HG03108 (cell line): Measurements from ENCODE around the gene VWA7.

Experiments
- ATAC-seq: cut with Tn5 transposase; IDR thresholded peaks from one replicate; pipeline ENCODE4 v1.9.1; 2021; ENCODE audit warnings: moderate library complexity; ENCODE audit not compliant: unreplicated experiment

Gene VWA7

DNA sequence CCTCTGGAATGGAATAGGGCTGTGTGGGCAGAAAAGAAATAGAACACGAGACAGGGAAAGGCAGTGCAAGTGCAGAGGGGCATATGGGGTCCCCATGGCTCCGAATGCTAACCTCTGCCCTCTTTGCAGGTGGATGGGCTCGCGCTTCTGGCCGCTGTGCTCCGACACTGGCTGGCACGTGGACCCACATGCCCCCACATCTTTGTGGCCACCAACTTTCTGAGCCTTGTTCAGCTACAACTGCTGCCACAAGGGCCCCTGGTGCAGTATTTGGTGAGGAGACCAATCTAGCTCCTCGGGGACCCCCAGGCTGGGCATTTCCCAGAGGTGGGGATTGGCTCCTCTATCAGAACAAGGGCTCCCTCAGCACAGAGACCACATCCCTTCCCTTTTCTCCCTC lies 15.8 kb downstream of the VWA7 start:
- ATAC-seq = no peak

DNA sequence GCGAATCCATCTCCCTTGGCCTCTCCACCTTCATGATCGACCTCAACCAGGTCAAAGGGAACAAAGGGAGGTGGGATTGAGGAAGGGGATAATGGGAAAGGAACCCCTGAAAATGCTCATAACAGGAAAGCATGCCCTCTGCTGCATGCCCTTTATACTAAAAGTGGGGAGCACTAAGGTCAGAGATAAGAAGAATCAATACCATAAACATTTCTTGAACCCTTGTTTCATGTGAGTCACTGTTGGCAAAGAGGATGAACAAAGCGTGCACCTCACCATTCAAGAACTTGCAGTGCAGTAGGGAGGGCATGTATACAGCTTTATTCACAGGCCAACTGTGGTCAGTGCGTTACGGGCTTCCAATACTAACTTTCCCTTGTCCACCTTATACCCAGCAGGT lies 16.3 kb downstream of the VWA7 start:
- no peak for ATAC-seq

DNA sequence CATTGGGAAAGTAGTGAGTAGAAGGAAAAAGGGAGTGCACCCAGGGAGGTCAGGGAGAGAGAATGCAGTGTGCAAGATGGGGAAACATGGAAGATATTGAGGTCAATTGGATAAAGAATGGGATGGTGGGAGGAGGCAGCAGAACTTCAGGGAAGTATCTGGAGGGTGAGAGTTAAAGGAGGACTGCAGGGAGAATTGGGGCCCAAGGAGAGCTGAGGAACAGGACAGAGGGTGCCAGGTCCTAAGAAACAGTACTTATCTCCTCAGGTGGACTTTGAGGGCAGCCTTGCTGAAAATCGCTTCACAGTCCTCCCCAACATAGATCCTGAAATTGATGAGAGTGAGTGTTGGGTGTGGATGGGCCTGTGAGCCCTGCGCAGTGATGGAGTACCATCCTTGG lies 18.8 kb downstream of the VWA7 start:
- no peak for ATAC-seq

DNA sequence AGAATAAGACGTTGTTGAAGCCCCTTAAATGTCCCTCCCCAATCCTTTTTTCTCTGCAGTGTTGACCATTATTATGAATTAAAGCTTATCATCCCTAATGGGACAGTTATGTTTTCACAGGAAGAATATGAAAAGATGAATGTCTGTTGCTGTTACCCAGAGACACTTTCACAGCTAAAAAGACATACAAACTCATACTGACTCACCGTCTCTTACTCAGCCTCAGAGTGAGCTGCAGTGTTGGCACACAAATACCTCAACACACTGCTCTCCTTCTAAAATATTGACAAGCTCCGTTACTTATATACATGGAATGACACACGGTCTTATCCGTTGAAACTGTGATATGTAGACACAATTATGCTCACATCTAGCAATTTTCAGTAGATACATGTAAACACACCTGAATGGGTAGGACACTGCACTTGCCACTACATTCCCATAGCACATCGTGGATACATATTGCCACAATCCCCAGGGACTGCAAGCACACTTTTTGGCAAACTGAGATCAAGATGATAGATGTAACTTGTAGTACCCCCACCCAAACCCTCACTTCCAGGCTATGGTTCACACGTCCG lies 24.3 kb downstream of the VWA7 start:
- no peak for ATAC-seq

DNA sequence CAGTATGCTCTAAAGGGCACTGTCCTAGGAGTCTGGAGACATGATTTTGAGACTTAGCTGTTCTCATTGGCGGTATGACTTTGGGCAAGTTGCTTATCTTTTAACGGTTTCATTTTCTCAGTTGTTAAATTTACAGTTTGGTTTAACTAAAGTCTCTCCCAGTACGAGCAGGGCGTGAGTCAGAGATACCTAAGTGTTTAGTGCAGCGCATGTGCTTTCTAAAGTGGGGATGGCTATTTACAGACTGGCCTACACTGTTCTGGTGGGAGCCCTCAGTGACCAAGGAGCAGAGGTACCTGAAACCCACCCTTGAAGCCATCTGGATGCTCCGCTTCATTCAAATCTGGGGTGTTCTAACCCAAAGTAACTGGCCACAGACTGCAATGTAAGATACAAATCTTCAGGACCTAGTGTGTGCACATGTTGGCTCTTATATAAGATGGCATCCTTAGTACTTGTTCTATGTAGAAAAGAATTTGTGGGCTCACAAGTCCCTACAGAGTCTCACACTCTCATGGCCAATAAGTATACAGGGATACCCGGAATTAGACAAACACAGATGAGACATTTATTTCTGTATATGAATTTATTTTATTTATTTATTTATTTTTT lies 26.6 kb downstream of the VWA7 start:
- no peak for ATAC-seq

DNA sequence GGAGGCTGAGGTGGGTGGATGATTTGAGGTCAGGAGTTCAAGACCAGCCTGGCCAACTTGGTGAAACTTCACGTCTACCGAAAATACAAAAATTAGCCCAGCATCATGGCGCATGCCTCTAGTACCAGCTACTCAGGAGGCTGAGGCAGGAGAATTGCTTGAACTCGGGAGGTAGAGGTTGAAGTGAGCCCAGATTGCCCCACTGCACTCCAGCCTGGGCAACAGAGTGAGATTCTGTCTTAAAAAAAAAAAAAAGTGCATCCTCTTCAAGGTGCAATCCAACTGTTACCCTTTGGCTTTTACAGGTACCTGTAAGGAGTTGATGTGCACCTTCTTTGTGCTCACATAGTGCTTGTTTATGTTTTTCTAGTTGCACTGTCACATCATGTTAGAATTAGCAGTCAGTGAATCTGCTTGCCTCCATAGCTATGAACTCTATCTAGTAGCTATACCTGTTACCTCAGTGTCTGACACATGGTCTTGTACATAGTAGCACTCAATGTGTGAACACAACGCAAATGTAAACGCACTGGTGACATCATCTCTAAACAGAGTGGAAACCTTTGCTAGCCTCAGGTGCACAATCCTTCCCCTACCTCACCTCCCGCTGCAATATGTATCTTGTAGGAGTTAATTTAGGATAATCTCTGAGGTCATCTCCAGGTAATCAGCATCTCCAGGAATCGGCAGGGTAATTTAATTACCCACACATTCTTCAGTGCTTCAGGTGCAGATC lies 27.7 kb downstream of the VWA7 start:
- ATAC-seq = no peak

DNA sequence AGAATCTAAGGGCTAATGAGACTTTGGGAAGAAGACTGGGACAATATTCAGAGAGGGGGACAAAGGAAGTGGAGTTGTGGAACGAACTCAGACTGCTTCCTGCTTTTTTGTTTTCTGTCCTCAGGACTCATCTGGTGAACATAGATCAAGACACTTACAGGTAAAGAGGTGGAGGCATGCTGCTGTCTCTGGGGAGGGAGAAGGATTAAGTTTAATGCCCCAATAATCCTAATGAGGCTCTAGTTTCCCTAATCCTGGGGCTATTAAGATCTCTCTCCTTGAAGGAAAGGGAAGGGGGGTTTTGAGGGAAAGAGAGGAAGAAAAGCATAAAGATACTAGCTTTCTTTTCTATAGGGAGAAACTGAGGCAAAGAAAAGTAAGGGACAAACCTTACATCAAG lies 32.7 kb downstream of the VWA7 start:
- no peak for ATAC-seq

DNA sequence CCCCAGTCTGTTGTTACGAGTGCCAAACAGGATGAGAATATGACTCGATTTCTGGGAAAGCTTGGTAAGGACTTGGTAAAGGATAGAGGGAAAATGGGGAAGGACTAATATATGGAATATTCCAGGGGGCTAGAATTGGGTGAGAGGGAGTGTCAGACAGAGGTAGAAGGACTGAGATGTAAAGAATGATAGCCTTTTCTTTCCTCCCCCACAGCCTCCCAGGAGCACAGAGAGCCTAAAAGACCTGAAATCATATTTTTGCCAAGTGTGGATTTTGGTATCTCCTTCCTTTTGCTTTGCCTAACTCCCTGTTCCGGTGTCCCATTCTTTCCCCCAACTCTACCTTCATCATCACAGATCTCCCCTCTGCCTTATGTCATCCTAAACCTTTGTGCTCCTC lies 34.2 kb downstream of the VWA7 start:
- no peak for ATAC-seq

DNA sequence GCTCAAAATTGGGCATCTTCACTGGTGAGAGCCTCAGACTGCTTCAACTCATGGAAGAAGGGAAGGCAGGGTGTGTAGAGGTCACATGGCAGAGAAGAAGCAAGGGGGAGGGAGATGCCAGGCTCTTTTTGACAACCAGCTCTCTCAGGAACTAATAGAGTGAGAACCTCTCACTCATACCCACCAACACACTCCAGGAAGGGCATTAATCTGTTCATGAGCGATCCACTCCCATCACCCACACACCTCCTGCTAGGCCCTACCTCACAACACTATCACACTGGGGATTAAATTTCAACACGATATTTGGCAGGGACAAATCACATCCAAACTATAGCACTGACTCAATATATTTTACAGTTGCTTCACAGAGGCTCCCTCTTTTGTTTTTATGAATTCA lies 35.3 kb downstream of the VWA7 start:
- no peak for ATAC-seq

DNA sequence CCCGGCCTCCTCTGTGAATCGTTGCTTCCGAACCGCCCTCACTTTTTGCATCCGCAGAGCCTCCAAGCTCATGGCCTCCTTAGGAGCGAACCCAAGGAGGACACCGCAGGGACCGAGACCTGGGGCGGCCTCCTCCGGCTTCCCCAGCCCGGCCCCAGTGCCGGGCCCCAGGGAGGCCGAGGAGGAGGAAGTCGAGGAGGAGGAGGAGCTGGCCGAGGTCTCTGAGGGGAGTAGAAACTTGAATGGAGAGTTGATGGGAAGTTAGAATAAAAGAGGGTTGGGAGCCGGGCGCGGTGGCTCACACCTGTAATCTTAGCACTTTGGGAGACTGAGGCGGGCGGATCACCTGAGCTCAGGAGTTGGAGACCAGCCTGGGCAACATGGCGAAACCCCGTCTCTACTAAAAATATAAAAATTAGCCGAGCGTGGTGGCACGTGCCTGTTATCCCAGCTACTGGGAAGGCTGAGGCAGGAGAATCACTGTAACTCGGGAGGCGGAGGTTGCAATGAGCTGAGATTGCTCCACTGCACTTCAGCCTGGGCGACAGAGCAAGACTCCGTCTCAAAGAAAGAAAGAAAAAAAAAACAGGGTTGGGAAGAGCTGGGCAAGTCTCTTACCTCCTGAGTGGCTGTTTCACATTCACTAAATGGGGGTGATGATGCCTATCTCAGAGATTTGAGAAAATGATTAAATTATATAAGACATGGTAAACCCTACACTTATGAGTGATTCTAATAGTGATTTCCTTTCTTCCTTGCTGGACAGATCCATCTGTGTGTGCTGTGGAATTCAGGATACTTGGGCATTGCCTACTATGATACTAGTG lies 36.5 kb downstream of the VWA7 start:
- no peak for ATAC-seq

DNA sequence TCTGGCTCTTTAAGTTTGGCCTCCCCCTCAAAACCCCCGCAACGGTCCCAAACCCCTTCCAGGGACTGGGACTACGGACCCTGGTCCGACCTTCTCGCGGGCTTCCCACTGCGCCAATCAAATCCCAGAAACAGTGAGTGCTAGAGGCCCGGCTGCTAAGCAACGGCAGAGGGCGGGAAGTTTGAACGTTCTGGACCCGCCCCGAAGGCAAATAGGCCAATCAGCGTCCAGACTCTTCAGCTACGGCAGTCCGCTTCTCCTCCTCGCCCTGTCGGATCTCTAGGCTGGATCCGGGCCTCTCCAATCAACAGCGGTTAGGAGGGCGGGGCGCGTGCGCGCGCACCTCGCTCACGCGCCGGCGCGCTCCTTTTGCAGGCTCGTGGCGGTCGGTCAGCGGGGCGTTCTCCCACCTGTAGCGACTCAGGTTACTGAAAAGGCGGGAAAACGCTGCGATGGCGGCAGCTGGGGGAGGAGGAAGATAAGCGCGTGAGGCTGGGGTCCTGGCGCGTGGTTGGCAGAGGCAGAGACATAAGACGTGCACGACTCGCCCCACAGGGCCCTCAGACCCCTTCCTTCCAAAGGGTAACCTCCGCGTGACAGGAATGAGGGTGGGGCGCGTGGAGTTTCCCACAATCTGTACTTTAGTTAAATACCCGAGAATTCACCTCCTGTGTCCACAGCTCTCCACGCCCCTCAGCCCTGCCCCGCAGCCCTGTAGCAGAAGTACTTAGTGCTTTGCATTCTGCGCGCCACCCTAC lies 37.3 kb downstream of the VWA7 start, which contains the start of gene MSH5:
Gene MSH5 (plus strand): TSS at position 367 of the 758 bp plus-strand sequence. CDS start 462 bp downstream, outside the sequence.
- peak; percentile 57 for ATAC-seq

DNA sequence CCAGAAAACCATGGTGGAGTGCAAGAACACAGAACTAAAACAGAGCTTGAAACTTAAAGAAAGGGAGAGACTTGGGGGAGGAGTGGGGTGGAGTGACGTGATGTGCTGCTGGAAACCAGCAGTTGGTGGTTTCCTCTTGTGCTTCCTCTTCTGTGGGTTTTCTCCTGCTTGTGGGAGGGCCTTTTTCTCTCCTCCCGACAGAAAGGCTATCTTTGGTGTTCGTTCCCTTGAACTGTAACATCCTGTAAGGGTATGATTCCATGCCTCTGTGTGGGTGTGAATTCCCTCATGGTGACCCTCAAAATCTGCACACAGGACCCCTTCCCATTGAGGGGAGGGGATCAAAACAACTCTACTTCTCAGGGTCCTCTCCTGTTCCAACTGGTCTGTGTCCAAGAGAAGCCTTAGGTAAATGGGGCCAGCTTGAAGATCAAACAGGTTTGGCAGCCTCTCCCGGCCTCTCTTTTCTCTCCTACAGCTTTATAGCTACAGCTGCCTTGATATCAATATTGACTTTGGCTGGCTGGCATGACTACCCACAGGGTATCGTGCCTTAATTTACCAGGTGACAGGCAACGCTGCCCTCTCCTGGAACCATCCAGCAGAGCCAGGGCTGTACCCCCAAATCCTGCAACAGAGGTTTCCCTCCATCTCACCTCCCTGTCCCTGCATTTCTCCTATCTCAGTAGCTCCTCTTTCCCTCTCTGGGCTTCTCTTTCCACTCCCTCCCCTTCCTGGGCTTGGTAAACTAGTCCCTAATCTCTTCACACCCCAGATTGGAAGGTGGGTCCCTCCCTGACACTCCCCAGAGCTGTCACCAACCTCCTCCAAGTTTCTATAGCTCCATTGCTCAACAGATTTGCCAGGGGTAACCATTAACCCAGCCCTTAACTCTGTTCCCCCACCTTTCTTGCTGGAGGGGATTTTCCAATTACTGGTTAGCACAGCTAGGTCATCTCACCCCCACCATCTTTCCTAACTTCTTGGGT lies 38.8 kb downstream of the VWA7 start:
- no peak for ATAC-seq

DNA sequence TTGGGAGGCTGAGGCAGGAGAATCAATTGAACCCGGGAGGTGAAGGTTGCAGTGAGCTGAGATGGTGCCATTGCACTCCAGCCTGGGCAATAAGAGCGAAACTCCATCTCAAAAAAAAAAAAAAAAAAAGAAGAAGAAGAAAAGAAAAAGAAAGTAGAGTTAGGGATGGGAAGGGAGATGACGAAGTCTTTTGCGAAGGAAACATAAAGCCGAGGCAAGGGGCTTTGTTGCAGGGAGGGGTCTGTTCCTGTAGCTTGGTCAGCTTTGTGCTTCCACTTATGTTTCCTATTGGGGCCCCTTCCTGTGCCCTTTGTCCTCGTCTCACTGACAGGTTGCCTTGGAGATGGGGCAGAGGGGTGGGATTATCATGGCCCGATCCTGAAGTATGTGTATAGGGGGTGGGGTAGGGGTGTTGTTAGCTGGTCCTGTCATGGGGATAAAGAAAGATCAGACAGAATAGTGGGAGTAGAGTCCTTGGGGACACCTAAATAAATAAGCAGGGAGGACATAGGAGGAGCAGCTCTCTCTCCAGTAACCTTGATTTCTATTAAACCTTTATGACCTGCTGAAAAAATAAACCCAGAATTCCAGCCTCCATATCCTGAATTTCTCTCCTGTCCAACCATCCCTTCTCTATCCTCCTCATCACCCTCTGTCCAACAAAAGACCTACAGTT lies 39.7 kb downstream of the VWA7 start:
- no peak for ATAC-seq

DNA sequence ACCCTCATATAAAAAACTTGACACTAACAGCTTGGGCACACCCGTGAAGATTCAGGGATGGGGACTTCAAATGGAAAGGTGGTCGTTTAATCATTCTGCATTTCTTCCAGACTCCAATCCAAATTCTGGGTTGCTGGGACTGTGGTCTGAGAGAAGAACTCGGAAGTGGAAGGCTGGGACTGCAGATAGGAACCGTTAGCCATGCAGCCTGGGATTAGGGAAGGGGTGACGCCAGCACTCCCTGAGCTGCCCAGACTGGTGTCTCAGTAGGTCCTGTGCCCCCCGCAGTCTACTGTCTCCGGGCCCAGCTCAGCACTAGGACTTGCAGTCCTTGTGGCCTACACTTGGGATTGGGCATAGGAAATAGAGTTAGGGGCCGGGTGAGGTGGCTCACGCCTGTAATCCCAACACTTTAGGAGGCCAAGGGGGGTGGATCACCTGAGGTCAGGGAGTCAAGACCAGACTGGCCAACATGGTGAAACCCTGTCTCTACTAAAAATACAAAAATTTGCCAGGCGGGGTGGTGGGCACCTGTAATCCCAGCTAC lies 40.3 kb downstream of the VWA7 start:
- no peak for ATAC-seq

DNA sequence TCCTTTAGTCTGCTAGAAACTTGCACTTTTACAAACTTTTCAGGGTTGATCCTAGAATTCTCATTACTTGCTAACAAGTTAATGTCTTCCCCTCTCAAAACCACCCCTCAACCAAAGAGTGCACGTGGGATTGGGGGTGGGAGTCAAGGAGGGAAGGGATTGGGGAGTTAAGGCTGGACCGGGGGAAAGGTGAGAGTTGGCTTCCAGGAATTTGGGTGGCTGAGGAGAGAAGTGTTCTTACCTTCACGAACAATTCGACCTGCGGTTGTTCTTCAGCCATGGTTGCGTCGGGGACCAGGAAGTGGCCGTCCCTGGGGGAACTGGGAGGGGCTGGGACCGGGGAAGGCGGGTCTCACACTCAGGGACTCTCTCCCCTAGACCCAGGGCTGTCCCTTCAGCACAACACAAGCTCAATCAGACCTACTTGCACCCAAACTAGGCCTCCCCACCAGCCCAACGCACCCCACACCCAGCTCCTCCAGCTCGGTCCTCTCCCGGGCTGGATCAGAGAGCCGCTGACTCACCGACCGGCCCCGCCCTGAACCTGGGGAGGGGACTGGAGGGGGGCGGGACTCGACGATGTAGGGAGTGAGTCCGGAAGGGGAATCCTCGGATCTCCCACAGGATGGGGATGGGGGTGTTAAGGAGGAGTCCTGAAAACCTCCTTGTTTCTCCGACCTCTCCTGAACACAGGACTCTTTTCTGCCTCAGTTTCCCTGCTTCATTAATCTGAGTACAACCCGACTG lies 40.9 kb downstream of the VWA7 start, which contains the start of gene CLIC1:
Gene CLIC1 (minus strand): TSS at position 510 of the 747 bp plus-strand sequence. CDS start 230 bp downstream, at position 280.
- ATAC-seq = peak; percentile 18

DNA sequence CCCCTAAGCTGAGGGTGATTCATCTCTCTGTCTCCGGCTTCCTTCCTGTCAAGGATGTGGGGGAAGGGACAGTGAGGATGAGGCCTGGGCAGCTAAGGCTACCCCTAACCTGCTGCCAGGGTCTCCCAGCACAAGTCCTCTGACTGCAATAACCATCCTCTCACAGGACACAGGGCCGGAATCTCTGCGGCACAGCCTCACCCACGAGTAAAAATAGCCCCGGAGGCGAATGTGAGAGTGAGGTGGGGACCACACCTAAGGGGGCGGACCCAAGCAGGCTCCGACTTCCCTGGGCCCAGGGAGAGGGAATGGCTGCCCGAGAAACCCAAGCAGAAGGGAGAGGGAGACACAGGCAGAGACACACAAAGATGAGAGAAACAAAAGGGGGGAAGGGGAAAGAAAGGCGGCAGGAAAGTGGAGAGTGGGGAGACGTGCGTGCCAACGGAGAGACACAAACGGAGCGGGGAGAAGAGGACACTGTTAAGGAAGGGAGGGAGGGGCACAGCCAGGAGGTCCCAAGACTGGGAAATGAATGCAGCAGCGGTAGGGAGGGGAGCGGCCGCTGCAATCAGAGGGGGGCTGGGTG lies 42.2 kb downstream of the VWA7 start:
- no peak for ATAC-seq

DNA sequence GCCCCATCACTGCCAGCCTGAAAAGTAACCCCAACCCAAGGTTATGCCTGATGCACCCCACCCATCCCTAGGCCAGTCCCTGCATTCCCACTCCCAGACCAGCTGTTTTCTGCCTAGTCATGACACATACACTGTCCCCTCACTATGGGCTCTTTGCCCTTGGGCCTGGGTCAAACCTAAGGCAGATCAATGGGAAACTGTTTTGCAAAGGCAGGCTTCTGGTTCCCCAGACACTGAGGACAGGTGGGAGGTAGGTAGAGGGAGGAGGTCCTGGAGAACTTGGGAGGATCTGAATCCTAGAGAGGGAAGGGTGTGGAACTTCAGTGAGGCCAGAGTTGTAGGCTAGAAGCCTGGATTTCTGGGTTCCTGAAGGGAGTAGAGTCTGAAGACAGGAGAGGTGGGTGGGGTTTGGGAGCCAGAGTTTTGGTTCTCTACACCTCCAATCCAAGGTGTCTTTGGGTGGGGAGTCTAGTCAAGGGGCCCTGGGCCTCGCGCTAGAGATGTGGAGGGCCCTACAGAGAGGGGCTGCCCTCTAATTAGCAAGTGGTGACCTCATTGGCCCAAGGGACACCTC lies 42.8 kb downstream of the VWA7 start:
- ATAC-seq = no peak
